Nucleus accumbens (tissue), 56 donors: ENCODE data around the gene TNFRSF12A.
A peak's percentile ranks its signal among the peaks of the same experiment; 100 is the strongest.

Experiments
- DNase-seq, 56 donors: peaks; one replicate each; lab custom pipeline; 2025; lab: John Stamatoyannopoulos, UW

TNFRSF12A gene

GRCh38 chr16:3009568-3010390 is 10.4 kb upstream of the TNFRSF12A start:
- no peak for DNase-seq

DNA sequence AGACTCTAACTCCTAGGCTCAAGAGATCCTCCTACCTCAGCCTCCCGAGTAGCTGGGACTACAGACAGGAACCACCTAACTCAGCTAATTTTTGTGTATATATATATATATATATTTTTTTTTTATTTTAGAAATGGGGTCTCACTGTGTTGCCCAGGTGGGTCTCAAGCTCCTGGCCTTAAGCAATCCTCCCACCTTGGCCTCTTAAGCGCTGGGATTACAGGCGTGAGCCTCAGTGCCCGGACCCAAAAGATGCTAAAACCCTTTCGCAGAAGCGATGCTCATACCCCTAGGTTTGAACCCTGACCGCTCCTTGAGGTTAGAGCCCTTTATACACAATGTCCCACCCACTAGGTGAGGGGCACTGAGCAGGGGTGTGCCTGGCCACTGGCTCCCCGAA is 9.7 kb upstream of the TNFRSF12A start:
- no peak for DNase-seq

- DNase-seq: peak in 14 of 56 donors; percentile 1 to 62 (median 22)
Measured at GRCh38 chr16:3012246-3012645, 7.9 kb upstream of the TNFRSF12A start.

DNA sequence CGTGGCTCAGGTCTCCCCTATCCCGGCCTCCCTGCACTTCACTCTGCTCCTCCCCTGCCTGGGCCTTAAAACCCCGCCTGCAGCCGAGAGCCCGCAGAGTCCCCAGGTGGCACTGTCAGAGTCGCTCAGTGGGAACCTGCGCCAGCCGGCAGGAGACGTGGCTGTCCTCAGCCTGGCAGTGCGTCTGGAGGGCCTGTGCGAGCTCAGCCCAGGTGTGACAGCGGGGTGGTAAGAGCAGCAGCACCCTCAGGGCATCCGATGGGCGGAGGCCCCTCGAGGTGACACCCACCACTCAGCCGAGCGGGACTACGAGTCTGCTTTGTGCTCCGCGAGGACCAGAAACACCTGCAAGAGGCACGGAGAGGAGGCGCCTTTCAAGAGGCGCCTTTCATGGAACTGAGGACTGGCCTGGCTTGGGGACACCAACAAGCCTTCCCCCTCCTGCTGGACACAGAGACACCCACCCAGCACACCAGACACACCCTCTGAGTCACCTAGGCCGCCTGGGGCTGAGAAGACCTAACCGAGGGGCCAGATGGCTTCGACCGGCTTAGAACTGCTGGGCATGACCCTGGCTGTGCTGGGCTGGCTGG is 7.2 kb upstream of the TNFRSF12A start, which contains the start of gene CLDN9:
CLDN9 (plus strand) TSS at position 96 of the 593 bp plus-strand sequence; CDS start at position 536, 440 bp downstream.
- no peak for DNase-seq

GRCh38 chr16:3013491-3013951 is 6.6 kb upstream of the TNFRSF12A start:
- no peak for DNase-seq

GRCh38 chr16:3013998-3014690 is 6.0 kb upstream of the TNFRSF12A start:
- DNase-seq: no peak

- no peak for DNase-seq
Measured at GRCh38 chr16:3014971-3015370, 5.2 kb upstream of the TNFRSF12A start.

- DNase-seq: no peak
Measured at GRCh38 chr16:3015865-3016521, 4.2 kb upstream of the TNFRSF12A start.

DNA sequence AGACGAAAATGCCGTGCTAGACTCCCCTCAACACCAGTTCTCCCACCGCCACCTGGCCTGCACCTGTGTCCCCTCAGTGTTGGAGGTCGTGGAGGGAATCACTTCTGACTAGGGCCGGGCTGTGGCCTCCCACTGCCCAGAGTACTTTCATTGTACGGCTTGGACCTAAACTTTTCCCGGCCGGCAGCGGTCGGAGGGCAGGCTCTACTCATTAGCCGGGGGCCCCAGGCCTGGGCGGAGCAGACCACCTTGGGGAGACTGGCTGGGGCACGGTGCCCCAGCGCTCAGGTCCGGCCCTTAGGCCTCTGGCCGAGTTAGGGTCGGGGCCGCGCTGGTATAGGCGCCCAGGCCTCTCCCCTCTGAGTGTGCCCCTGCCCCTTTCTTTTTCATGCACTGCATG is 2.8 kb upstream of the TNFRSF12A start:
- no peak for DNase-seq

- peak in 2 of 56 donors; percentile 6 to 50 for DNase-seq
Measured at GRCh38 chr16:3017794-3018506, 2.2 kb upstream of the TNFRSF12A start, which contains the start of gene CLDN6. CLDN6 (minus strand) TSS chr16:3018183; CDS start chr16:3016021, 2,162 bp downstream.

GRCh38 chr16:3019594-3020246 is 448 bp upstream of the TNFRSF12A start:
- DNase-seq: no peak

- DNase-seq: peak in 22 of 56 donors; percentile 7 to 86 (median 29)
Measured at GRCh38 chr16:3020604-3021448, 658 bp downstream of the TNFRSF12A start.

DNA sequence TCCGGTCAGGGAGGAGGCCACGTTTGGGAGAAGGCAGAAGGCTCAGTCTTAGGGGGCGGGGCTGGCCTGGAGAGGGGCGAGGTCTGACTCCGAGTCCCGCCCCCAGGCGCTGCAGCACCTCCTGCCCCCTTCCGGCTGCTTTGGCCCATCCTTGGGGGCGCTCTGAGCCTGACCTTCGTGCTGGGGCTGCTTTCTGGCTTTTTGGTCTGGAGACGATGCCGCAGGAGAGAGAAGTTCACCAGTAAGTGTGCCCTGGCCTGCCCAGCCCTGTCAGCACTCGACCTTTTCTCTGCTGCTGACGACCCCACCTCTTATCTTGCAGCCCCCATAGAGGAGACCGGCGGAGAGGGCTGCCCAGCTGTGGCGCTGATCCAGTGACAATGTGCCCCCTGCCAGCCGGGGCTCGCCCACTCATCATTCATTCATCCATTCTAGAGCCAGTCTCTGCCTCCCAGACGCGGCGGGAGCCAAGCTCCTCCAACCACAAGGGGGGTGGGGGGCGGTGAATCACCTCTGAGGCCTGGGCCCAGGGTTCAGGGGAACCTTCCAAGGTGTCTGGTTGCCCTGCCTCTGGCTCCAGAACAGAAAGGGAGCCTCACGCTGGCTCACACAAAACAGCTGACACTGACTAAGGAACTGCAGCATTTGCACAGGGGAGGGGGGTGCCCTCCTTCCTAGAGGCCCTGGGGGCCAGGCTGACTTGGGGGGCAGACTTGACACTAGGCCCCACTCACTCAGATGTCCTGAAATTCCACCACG is 1.5 kb downstream of the TNFRSF12A start:
- peak in 25 of 56 donors; percentile 7 to 70 (median 29) for DNase-seq

DNA sequence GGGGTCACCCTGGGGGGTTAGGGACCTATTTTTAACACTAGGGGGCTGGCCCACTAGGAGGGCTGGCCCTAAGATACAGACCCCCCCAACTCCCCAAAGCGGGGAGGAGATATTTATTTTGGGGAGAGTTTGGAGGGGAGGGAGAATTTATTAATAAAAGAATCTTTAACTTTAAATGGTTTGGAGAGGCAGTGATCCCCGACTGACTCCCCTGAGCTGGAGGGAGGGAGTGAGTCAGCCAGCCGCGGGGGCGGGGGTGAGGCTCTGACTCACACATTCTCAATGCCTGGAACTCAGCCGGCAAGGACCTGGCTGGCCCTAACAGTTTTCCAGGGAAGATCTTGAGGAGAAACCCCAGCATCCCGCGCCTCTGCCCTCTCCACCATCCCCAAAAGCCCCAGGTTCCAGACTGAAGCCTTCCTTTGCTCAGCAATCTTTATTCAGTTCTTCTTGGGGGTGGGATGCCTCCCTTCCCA is 2.1 kb downstream of the TNFRSF12A start:
- peak in 45 of 56 donors; percentile 5 to 89 (median 58) for DNase-seq

DNA sequence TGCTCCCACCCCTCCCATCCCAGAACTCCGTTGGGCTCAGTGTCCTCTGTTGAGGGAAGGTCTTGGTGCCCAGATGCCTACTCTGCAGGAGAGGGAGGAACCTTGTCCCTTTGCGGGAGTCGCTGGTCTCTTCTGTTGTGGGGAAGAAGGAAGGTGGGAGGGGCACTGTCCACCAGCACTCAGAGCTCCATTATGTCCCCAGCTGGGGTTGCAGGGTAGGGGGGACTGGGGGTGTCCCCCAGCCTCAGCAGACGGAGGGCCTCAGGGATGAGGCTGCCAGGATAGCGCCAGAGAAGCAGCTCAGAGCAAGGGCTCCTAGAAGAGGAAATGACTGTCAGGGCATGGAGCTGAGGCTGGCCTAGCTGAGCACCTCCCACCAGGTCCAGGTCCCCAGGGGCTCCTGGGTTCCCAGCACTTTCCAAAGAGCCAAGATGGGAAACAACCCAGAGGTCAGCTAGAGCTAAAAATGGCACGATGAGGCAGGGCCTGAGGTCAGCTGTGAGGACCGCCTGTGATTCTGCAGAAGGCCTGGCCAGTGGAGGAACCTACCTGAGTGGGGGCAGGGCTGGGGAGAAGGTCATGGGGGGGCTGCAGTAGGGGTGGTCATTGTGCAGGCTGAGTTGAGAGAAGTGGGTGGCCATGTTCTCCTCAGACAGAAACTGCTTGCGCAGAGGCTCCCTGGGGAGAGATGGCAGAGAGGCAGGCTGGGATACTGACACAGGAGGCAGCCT is 2.7 kb downstream of the TNFRSF12A start:
- DNase-seq: peak in 5 of 56 donors; percentile 8 to 49 (median 39)

DNA sequence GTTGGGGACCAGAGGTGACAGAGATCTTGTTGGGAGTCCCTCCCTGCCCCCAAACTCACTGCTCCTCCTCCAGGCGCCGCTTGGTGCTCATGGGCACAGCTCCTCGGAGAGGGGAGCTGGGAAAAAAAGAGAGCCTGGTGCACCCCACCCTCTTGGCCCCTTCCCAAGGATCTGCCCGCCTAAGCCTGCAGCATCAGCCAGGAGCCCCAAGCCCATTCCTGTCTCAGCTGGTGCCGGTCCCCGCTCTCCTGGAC is 3.2 kb downstream of the TNFRSF12A start:
- DNase-seq: peak in 34 of 56 donors; percentile 21 to 76 (median 59)
